GM12878 (cell line): ENCODE results near the gene ZNF451.
"Not testable (repeated sequence)": the region's sequence is repeated elsewhere in the genome, so short reads cannot be mapped to it uniquely, and the experiment has no call there.

Experiments
- BCL11A ChIP-seq: IDR thresholded peaks from 2 replicates; pipeline ENCODE4 v1.6.1; 2011; ENCODE audit warnings: low read depth, low read length
- CBFB ChIP-seq: IDR thresholded peaks from 2 replicates; pipeline ENCODE4 v1.6.1; 2016; ENCODE audit warnings: antibody characterized with exemption, low read depth
- GABPA ChIP-seq: IDR thresholded peaks from 2 replicates; pipeline ENCODE4 v1.6.1; 2014; ENCODE audit warnings: antibody characterized with exemption, low read depth, mild to moderate bottlenecking, inconsistent platforms
- NFIC ChIP-seq: IDR thresholded peaks from 2 replicates; pipeline ENCODE4 v1.6.1; 2012; ENCODE audit warnings: low read depth, mild to moderate bottlenecking, inconsistent platforms, low read length, moderate library complexity
- POLR2AphosphoS2 ChIP-seq: IDR thresholded peaks from 2 replicates; pipeline ENCODE4 v1.6.1; 2011; ENCODE audit warnings: low read depth, mild to moderate bottlenecking, low read length, improper control_type of control experiment, moderate library complexity
- RAD21 ChIP-seq: IDR thresholded peaks from 2 replicates; pipeline ENCODE4 v1.6.1; 2011; ENCODE audit warnings: mild to moderate bottlenecking, low read depth, low read length, moderate library complexity; ENCODE audit not compliant: insufficient read depth
- ZNF24 ChIP-seq: fragments of 450-650 bp; IDR thresholded peaks from 2 replicates; pipeline ENCODE4 v1.6.1; 2017; ENCODE audit warnings: antibody characterized with exemption, mild to moderate bottlenecking
- TF ChIP-seq, protein P1 (sequence below), 3 experiments: IDR thresholded peaks in 2 of 3; conservative IDR thresholded peaks in 1 of 3; 2 replicates each; pipeline ENCODE4 v1.5.1; 2011; ENCODE audit warnings: low read depth in 3 of 3, low read length in 3 of 3, mild to moderate bottlenecking in 3 of 3, control low read depth in 2 of 3, moderate library complexity in 2 of 3, inconsistent platforms in 1 of 3, mixed read lengths in 1 of 3; ENCODE audit not compliant: control insufficient read depth in 2 of 3, insufficient read depth in 1 of 3; ENCODE audit errors: extremely low read depth in 1 of 3

- TF ChIP-seq RAD21, BCL11A, ZNF24, POLR2AphosphoS2, GABPA, NFIC, CBFB: not testable (repeated sequence)
- TF ChIP-seq, protein P1, sequence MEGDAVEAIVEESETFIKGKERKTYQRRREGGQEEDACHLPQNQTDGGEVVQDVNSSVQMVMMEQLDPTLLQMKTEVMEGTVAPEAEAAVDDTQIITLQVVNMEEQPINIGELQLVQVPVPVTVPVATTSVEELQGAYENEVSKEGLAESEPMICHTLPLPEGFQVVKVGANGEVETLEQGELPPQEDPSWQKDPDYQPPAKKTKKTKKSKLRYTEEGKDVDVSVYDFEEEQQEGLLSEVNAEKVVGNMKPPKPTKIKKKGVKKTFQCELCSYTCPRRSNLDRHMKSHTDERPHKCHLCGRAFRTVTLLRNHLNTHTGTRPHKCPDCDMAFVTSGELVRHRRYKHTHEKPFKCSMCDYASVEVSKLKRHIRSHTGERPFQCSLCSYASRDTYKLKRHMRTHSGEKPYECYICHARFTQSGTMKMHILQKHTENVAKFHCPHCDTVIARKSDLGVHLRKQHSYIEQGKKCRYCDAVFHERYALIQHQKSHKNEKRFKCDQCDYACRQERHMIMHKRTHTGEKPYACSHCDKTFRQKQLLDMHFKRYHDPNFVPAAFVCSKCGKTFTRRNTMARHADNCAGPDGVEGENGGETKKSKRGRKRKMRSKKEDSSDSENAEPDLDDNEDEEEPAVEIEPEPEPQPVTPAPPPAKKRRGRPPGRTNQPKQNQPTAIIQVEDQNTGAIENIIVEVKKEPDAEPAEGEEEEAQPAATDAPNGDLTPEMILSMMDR (IDR thresholded peaks at IDR 0.05 in 2 of 3, conservative IDR thresholded peaks at IDR 0.05 in 1 of 3; ENCODE audit: control insufficient read depth in 2 of 3, extremely low read depth in 1 of 3, insufficient read depth in 1 of 3, low read depth in 3 of 3, low read length in 3 of 3) = not testable (repeated sequence)
Measured at GRCh38 chr6:57091375-57091774, 1.4 kb downstream of the ZNF451 start.
